ENCODE data around the gene TPP2. TPM values are rescaled to one million over a fixed set of nuclear protein-coding genes. Genes with fewer than 3 reads are reported as not detected.

TPP2 gene
- total RNA-seq, 1 experiment from 2014 or later: 47.0 TPM

GRCh38 chr13:102651892-102652291 is 55.1 kb downstream of the TPP2 start:
- DNase-seq (ENCODE audit: low read depth): peak; percentile 24

DNA sequence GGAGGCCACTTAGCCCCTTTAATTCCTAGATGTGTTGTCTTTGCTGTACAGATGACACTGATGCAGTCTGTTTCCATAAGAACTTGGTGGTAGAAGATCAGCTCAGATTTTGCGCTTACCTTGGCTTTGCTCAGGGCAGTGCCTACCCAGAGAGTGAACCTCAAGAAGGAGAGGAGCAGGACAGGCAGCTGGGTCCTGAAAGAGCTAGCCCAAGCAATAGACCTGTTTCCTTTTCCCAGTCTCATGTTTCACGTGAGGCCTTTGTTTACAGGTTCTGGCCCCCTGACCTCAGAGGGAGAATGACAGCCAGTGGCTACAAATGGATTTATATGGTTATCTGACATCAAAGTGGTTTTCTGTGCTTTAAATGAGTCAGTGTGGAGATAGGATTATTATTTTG is 58.0 kb downstream of the TPP2 start:
- no peak for DNase-seq (ENCODE audit: low read depth)

DNA sequence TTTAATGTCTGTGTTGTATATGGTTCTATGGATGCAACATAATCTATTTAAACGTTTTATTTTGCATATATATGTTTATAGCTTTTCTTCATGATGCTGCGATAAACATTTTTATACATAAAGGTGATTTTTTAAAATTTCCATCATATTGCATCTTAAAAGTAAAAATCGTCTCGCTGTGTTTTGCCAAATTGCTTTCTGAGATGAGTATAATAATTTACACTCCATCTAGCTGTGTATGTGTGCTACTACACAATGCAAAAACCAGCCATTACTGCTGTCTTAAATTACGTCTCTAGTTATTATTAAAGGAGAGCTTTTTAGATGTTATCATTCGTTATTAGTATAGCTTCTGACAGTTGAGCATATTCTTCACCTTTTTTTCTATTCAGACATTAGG is 60.8 kb downstream of the TPP2 start:
- no peak for DNase-seq (ENCODE audit: low read depth)

DNA sequence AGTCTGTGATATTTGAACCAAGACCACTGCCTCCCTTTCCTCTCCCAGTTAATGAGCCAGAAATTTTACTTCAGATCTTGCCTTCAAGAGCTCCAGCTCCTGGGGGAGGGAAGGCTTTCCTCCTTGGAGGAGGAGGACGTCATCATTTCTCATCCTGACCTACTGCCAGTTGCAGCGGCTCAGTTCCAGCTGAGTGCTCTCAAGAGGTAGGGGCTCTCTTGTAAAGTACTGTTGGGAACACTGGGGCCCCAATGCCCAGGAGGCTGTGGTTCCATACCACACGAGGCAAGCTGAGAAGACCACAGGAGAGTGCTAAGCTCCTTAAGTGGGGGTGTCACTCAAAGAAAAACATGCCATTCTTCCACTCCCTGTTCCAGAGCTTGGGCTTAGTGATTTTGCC is 61.9 kb downstream of the TPP2 start:
- no peak for DNase-seq (ENCODE audit: low read depth)

GRCh38 chr13:102659168-102659713 is 62.5 kb downstream of the TPP2 start:
- DNase-seq (ENCODE audit: low read depth): no peak

- no peak for DNase-seq (ENCODE audit: low read depth)
Observed at GRCh38 chr13:102667023-102667422, 70.2 kb downstream of the TPP2 start.

DNA sequence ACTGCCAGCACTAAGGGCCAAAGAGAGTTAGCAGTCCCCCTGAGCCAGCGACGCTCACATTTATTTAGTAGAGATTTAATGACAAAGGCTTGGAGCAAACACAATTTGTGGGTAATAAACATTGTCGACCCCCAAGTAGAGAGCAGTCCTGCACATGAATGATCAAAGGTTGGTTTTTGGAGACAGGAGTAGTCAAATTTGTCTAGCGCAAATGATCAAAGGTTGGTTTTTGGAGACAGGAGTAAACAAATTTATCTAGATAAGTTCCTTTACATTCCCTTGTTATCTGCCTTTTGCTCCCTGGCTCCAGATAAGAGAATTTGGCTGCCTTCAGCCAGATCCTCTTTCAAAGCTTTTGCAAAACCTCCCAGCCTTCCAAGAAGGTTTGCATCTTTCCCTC is 71.1 kb downstream of the TPP2 start:
- DNase-seq (ENCODE audit: low read depth): no peak

GRCh38 chr13:102670130-102670529 is 73.3 kb downstream of the TPP2 start:
- no peak for DNase-seq (ENCODE audit: low read depth)

DNA sequence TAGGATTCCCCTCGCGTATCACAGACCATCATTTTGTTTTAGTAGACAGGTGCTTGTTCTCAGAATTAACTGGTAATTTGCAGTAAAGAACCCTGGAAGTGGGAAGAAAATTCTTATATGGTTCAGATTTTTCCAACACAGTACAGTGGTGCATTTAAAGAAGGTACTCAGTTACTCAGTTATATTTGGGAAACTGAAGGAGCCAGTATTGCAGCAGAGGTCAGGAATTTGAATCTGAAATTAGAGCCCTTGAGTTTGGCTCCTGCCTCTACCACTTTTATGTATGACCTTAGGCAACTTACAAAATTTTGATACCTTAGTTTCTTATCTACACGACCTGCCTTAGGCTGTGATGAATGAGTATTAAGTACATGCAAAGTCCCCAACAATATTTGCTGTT is 78.3 kb downstream of the TPP2 start:
- DNase-seq (ENCODE audit: low read depth): no peak

- no peak for DNase-seq (ENCODE audit: low read depth)
Observed at GRCh38 chr13:102677122-102677521, 80.3 kb downstream of the TPP2 start.

- DNase-seq (ENCODE audit: low read depth): no peak
Observed at GRCh38 chr13:102678339-102679107, 81.7 kb downstream of the TPP2 start.

DNA sequence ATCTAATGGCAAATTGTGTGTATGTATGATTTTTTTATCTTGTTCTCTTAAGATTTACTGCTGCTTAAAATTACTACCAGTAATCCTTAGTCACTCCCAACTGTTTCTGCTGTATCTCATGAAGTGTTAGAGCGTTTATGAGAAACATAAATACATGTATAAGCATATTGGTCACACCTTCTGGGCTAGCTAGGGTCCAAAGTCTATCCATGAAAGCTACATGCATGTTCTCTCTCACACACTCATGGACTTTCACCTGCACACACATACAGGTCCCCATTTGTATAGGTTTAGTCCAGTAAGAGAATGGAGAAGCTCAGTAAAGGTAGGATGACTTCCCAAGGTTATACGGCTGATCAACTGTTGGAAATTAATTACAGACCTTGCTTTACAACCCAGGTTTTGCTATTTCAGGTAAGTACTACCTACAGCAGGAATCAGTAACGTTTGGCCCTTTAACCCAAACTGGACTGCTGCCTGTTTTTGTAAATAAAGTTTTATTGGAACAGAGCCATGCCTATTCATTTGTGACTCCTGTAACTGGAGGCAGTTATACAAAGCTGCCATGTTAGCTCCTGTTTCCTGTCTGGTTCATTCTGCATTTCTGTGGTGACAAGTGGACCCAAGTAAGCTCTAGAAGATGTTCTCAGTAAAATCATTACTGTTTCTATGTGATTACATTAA is 82.8 kb downstream of the TPP2 start:
- DNase-seq (ENCODE audit: low read depth): no peak

GRCh38 chr13:102680133-102680717 is 83.4 kb downstream of the TPP2 start:
- no peak for DNase-seq (ENCODE audit: low read depth)

DNA sequence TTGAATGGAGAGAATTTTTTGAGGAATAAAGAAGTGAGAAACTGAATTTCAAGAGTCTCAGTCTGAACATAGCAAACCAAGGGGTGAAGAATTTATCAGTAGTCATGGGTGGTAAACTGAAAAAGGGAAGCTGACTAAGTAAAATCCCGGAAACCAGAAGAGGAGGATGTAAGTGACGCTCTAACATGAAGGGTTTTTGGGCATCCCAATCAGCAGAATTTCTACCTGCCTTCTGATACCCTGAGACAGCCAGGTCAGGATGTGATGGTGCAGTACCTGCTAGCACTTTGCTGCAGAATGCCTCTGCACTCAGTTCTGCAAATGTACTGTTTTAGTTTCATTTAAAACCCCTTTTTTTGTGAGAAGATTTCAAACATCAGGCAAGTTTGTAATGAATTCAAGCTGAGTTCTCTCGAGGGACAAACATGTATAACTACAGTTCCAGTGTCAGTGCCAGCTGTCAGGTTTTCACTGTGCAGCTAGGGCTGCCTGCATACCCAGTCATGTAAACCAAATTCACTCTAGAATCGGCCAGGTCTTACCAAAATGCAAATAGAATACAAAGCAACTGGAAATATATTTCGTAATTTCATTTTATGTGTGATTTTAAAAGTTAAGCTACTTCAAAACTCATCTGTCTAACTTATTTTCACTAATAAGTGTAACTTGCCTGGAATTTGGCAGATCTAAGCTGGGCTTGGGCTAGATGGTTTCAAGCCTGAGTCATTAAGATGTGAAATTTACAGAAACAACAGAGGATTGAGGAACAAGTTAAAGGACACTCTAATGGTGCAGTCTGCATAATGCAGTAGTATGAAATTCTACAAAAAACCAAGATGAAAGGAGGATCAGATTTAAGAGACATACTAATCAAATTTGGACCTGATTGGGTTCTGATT is 84.3 kb downstream of the TPP2 start:
- no peak for DNase-seq (ENCODE audit: low read depth)

- no peak for DNase-seq (ENCODE audit: low read depth)
Observed at GRCh38 chr13:102682211-102682610, 85.4 kb downstream of the TPP2 start.

DNA sequence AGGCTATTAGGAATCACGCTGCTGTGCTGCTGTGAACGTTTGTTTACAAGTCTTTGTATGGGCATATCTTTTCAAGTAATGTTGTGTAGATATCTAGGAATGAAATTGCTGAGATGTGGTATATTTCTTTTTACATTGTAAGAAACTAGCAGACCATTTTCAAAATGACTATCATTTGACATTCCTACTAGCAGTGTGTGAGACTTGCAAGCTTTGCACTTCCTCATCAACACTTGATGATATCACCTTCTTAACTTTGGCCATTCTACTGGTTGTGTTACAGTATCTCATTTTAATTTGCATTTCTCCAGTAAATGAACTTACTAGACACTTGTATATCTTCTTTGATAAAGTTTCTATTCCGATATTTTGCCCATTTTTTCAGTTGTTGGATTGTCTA is 85.9 kb downstream of the TPP2 start:
- DNase-seq (ENCODE audit: low read depth): no peak

DNA sequence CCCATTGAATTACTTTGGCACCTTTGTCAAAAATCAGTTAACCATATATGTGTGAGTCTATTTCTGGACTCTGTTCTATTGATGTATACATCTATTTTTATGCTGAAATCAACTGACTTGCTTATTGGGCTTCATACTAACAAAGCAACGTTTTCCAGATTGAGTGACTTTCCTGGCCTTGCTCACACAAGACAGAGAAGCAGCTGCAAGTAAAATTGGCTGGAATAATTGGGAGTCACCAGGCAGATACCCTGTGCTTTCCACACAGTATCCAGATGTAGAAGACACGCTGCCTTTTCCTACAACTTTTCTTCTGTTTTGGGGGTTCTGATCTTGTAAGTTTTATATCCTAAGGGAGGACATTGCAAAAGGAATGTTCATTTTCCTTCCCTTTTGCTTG is 86.9 kb downstream of the TPP2 start:
- DNase-seq (ENCODE audit: low read depth): no peak

- no peak for DNase-seq (ENCODE audit: low read depth)
Observed at GRCh38 chr13:102686024-102686423, 89.2 kb downstream of the TPP2 start.

DNA sequence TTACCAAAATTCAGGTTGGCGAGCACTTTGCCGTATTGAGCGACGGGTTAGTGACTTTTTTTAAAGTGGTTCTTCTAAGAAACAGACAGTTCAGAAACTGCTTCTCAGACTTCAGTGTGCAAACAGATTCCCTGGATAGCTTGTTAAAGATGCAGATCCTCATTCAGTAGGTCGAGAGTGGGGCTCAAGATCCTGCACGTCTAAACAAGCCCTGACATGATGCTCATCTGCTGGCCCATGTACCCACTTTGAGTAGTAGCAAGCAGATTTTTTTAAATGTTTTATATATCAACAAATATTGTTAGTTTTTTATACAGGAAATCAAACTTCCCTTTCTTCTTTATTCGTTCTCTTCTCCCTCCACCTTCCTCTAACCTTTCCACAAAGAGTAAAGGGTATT is 90.7 kb downstream of the TPP2 start:
- no peak for DNase-seq (ENCODE audit: low read depth)

GRCh38 chr13:102688306-102688973 is 91.7 kb downstream of the TPP2 start:
- DNase-seq (ENCODE audit: low read depth): no peak

GRCh38 chr13:102690883-102691282 is 94.1 kb downstream of the TPP2 start:
- DNase-seq (ENCODE audit: low read depth): no peak
